HG03457 (cell line): ENCODE data around the gene MAST3.

Source experiments
- ATAC-seq: cut with Tn5 transposase; IDR thresholded peaks from one replicate; pipeline ENCODE4 v1.9.1; 2021; ENCODE audit warnings: moderate number of reproducible peaks; ENCODE audit not compliant: unreplicated experiment

The MAST3 gene

GRCh38 chr19:18109733-18110608 lies 12.4 kb downstream of the MAST3 start:
- no peak for ATAC-seq

GRCh38 chr19:18110609-18111232 lies 13.1 kb downstream of the MAST3 start:
- no peak for ATAC-seq

- no peak for ATAC-seq
Observed at GRCh38 chr19:18112989-18113478, 15.5 kb downstream of the MAST3 start.

GRCh38 chr19:18113827-18114226 lies 16.2 kb downstream of the MAST3 start:
- no peak for ATAC-seq

- no peak for ATAC-seq
Observed at GRCh38 chr19:18114483-18114882, 16.9 kb downstream of the MAST3 start.

- ATAC-seq, result no peak
Observed at GRCh38 chr19:18117364-18117691, 19.8 kb downstream of the MAST3 start.

GRCh38 chr19:18117692-18118378 lies 20.3 kb downstream of the MAST3 start:
- ATAC-seq, result peak; percentile 37

GRCh38 chr19:18118420-18119012 lies 20.9 kb downstream of the MAST3 start:
- ATAC-seq, result no peak

- ATAC-seq, result no peak
Observed at GRCh38 chr19:18119013-18119716, 21.6 kb downstream of the MAST3 start.

- ATAC-seq, result no peak
Observed at GRCh38 chr19:18119717-18120105, 22.1 kb downstream of the MAST3 start.

GRCh38 chr19:18120127-18120526 lies 22.5 kb downstream of the MAST3 start:
- no peak for ATAC-seq

- ATAC-seq, result no peak
Observed at GRCh38 chr19:18121166-18121565, 23.6 kb downstream of the MAST3 start.

GRCh38 chr19:18122424-18122823 lies 24.8 kb downstream of the MAST3 start:
- no peak for ATAC-seq

- ATAC-seq, result no peak
Observed at GRCh38 chr19:18122860-18123795, 25.6 kb downstream of the MAST3 start.

GRCh38 chr19:18123819-18124218 lies 26.2 kb downstream of the MAST3 start:
- no peak for ATAC-seq

GRCh38 chr19:18126097-18126496 lies 28.5 kb downstream of the MAST3 start:
- ATAC-seq, result no peak

GRCh38 chr19:18128044-18128443 lies 30.5 kb downstream of the MAST3 start:
- ATAC-seq, result no peak

- no peak for ATAC-seq
Observed at GRCh38 chr19:18128805-18129204, 31.2 kb downstream of the MAST3 start.

- ATAC-seq, result no peak
Observed at GRCh38 chr19:18130523-18131242, 33.1 kb downstream of the MAST3 start.
